OCI-LY7 (cell line): Measurements from ENCODE around the gene HS3ST4.

Experiments used
- EZH2phosphoT487 ChIP-seq: fragments of 200-600 bp; sonication (generic); IDR thresholded peaks from 2 replicates; pipeline ENCODE4 v1.6.1; 2018; ENCODE audit warnings: low read depth, borderline replicate concordance, mild to moderate bottlenecking, mixed run types, antibody characterized with exemption, low read length, moderate library complexity, mixed read lengths
- TF ChIP-seq, protein P1 (sequence below): fragments of 200-600 bp; sonication (generic); conservative IDR thresholded peaks from 2 replicates; pipeline ENCODE4 v1.5.1; 2014; ENCODE audit warnings: mild to moderate bottlenecking, antibody characterized with exemption, low read length, moderate library complexity, mixed read lengths

DNA sequence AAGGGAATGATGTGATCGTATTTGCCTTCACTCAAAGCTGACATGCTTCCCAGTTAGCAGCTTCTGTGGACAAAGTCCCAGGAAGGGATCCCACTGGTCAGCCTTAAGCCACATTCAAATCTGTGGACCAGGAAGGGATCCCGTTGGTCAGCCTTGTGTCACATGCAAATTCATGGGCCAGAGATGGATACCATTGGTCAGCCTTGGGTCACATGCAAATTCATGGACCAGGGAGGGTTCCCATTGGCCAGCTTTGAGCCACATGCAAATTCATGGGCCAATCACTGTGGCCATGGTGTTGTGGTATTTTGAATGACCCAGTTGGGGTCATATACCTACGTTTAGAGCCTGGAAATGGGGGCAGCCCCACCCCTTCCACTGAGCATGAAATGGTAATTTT lies 201.6 kb downstream of the HS3ST4 start:
- TF ChIP-seq, protein P1, sequence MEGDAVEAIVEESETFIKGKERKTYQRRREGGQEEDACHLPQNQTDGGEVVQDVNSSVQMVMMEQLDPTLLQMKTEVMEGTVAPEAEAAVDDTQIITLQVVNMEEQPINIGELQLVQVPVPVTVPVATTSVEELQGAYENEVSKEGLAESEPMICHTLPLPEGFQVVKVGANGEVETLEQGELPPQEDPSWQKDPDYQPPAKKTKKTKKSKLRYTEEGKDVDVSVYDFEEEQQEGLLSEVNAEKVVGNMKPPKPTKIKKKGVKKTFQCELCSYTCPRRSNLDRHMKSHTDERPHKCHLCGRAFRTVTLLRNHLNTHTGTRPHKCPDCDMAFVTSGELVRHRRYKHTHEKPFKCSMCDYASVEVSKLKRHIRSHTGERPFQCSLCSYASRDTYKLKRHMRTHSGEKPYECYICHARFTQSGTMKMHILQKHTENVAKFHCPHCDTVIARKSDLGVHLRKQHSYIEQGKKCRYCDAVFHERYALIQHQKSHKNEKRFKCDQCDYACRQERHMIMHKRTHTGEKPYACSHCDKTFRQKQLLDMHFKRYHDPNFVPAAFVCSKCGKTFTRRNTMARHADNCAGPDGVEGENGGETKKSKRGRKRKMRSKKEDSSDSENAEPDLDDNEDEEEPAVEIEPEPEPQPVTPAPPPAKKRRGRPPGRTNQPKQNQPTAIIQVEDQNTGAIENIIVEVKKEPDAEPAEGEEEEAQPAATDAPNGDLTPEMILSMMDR: no peak
- TF ChIP-seq EZH2phosphoT487: no peak
